Stimulated activated CD4-positive, alpha-beta T cell treated with anti-CD3 and anti-CD28 coated beads, Interleukin-1b, Interleukin-23, amount 100 ng/mL, for 1 hour (primary cell): ENCODE results near the gene OR52D1.

ENCODE experiments used
- DNase-seq, 2 donors: peaks; one replicate each; pipeline ENCODE4 v3.0.0-alpha.2; 2020; ENCODE audit warnings: low read depth in 2 of 2

OR52D1 gene

DNA sequence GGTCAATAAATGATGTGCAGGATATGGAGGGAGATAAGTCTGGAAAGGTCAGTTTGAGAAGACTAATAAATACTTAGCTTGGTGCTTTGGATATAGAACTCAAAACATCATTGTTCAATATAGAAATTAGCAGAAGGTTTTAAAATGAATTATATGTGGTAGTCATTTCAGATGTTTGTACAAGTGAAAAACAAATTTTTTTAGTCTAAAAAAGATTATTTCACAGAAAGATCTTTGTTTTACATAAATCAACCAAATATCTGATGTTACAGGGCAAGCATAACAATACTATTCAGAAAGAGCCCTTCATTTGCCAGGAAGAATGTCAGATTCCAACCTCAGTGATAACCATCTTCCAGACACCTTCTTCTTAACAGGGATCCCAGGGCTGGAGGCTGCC is at the start of gene OR52D1:
OR52D1 (plus strand) TSS at position 301 of the 400 bp plus-strand sequence; CDS start at position 323, 22 bp downstream.
- no peak for DNase-seq

DNA sequence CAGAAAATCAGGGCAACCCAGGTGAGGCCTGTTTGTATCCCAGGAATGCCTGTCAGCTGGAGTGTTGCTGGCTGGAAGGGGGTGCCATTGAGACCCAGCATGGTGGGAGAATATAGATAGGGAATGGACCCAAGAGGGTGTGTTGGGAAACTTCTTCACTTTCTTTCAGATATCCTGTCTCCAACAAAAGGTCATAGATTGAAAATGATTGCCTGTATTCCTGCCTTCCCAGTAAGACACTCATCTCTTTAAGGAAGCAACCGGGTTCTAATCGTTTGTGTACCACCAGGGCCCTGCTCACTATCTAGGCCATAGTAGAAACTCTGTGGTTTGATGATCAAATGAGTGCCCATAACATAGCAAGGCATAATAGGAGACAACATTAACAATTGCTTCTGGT is 47.1 kb upstream of the OR52D1 start, which contains the start of gene OR51I1:
OR51I1 (minus strand) TSS at position 101 of the 400 bp plus-strand sequence; CDS start at position 101, 0 bp downstream.
- DNase-seq, result no peak

DNA sequence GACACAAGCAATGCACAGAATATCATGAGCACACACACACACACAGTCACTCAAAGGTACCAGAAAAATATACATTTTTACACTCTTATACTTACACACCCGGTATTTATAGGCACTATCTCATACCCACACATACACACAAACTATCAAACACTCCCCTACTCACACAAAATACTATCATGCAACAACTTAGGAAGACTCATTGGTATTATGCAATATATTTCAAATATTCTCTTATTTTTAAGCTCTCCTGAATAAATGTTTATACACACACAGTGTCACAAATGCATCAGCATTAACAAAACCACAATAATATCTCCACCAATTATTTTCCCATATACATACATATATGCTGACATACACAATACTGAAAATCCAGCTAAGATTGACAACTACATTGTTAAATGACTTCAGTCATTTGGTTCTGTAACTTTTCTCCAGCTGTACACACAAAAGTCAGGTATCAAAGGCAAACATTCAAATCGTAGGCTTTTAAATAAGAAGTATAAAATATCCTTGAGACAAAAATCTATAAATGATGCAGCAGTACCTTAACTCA is 44.6 kb upstream of the OR52D1 start:
- no peak for DNase-seq

DNA sequence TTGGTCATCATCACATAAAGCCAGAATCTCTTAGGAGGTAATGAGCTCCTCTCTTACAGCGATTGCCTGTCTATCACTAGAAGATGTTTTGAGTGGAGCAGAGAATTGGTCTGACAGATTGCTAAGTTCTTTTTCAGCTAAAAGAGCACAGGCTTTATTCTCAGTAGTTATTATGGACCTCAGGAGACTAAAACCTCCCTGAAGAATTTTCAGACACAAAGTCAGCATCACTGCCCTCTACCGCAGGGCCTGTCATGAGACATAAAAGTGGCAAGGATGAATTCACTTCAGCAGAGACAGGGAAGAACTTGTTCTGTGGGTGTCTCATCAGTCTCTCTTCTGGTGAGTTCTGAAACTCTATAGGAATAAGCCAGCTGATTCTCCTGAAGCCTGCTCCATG is 39.5 kb upstream of the OR52D1 start, which contains the start of gene OR51I2:
OR51I2 (plus strand) TSS at position 301 of the 400 bp plus-strand sequence. CDS start 4,166 bp downstream, outside the sequence.
- no peak for DNase-seq

DNA sequence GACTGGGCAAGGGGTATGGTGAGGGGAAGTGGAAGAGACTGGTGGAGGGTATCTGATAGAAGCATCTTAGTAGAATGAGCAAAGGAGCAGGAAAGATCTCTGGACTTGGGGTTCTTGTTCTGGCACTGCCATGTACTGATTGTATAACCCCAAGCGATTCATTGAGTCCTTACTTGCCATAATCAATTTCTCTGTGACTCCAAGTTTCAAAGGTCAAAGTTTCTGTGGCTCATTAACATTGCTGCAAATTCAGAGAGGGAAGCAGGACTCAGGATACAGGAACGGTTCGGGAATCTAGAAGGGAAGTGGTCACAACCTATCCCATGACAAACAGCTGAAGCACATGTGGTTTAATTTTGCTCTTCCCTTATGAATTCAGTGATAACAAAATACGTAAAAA is 39.1 kb upstream of the OR52D1 start:
- no peak for DNase-seq

DNA sequence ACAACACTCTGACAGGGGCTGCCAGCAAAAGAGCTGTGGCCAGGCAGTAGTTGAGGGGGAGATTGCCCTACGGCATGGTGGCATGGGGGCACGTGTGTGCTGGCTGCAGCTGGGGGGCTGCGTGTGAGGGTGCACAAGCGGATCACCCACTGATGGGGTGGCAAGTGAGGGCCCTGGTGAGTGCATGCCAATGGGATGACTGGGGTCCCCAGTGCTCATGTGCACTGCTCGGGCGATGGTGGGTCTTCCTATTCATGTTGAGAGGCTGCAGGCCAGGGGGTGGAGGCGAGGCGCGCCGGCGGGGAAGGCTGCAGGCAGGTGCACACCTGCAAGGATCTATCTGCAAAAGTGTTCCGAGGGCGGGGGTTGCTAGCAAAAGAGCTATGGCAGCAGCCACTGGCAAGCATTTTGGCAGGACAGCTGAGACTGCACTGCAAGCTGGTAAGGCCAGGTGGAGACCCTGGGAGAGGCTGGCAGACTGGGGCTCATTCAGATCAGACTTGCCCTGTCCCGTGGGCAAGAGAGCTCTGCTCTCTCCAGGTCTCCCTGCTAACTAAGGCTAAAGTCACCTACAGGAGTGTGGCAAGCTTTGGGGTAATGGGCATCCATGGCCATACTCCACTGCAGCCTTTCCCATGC is 27.4 kb upstream of the OR52D1 start:
- no peak for DNase-seq

DNA sequence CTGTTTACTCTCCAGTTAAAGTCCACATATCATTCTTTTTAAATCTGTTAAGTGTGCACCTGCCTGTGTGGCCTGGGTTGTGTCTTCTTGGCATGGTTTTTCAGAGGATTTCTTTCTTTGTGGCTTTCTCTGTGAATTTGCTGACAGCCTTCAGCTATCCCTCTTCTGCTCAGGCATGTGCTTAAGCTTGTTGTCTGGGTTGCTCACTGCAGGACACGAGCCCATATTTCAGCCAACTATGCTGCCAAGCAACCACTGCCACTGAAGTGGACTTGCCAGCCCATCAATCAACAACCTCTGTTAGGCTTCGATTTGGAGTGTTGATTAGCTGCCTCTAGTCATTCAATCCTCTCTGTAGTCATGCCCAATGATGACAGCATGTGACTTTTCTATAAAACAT is 21.0 kb upstream of the OR52D1 start:
- no peak for DNase-seq

DNA sequence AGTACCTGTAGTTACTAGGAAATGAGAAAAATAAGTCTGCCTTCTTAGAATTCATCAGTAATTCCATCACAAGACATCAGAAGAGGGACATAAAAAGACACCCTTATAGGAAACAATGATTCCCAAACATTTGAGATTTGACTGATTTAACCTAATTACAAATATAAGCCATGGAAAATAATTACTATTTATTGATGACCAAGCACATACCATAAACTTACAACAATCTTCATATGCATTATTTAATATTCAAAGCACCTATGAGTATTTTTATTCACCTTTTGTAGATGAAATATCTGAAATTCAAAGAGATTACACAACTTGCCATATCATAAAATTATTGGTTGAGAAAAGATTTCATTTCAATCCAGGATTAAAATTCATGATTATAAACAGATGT is 14.6 kb upstream of the OR52D1 start:
- no peak for DNase-seq

DNA sequence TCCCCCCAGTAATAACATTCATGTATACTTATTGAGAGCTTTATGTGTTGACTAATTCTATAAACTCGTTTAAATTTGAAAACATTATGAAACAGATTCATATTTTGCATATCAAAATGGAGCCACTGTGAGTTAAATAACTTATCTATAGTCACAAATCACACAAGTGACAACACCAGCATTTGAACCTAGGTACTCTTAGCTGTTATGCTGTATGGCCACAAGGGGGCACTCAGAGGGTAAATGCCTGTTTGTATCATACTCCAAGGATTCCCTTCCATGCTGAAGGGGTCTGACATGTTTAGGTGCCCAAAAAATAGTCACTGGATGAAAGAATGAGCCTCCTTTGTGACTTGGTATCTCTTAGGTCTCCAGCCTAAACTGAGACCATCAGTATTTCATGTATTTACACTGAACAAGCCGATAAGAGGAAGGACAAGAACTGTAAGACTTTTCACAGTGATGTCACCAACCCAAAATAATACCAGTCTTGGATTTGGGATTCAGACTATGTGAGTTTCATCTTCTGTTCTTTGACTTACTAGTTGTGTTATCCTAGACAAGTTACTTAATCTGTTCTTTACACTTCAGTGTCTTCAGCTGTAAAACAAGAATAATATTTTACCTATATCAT is 12.2 kb upstream of the OR52D1 start:
- peak; percentile 1 to 6 for DNase-seq

DNA sequence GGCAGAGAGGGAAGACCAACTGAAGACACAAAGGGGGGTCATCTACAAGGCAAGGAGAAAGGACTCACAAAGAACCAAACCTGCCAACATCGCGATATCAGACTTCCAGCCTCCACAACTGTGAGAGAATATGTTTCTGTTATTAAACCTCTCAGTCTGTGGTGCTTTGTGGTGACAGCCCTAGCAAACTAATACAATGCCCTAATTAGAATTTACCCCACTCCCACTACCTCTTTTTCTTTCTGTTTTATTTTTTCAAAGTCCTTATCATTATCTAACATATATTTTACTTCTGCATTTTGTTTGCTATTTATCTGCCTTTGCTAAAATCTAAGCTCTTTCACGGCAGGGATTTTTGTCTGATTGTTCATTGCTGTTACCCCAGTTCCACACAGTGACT is 2.5 kb upstream of the OR52D1 start:
- DNase-seq, result no peak

DNA sequence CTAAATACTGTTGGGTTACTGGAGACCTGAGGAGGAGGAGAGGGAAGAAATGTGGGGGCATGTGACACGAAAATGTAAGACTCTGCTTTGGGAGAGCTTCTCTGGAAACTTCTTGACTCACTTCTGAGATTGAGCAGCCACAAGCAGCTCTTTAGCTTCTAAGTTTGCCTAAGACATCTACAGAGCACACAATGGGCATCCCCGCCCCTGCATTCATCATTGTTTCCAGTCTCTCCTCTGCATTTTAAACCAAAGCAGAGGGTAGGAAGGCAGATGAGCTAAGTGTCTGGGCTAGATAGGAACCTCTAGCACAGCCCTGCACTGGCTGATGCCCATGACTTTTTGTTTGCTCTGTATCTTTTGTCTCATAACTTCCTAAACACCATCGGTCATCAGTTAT is 2.1 kb upstream of the OR52D1 start:
- no peak for DNase-seq

DNA sequence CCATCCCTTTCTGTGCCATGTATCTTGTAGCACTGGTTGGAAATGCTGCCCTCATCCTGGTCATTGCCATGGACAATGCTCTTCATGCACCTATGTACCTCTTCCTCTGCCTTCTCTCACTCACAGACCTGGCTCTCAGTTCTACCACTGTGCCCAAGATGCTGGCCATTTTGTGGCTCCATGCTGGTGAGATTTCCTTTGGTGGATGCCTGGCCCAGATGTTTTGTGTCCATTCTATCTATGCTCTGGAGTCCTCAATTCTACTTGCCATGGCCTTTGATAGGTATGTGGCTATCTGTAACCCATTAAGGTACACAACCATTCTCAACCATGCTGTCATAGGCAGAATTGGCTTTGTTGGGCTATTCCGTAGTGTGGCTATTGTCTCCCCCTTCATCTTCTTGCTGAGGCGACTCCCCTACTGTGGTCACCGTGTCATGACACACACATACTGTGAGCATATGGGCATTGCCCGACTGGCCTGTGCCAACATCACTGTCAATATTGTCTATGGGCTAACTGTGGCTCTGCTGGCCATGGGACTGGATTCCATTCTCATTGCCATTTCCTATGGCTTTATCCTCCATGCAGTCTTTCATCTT is 414 bp downstream of the OR52D1 start:
- DNase-seq, result no peak

DNA sequence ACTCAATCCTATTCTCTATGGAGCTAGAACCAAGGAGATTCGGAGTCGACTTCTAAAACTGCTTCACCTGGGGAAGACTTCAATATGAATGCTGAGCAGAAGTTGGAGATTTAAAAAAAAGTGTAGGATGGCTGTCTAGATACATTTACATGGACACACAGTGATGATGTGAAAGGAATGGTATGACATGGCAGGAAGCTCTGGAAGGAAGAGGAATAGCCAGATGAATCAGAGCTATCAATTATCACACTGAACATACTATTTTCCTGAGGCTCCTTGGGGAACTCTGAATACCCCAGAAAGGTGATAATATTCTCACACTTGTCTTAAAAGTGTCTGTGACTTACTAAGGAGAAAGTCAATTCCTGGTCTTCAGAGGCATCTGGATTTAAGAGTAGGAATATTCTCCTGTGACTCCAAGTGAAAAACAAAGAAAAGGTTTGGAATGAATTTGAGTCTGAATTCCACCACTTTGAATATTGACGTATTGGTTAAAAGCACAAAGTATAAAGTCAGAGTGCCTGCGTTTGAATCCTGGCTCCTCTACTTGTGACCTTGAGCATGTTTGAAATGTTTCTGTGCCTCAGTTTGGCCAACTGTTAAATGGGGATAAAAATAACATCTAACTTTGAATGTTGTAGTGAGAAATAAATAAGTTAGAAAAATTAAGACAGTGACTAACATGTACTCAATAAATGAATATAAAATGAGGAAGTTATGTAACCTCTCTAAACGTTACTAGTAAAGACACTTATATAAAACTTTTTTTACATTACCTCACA is 1.3 kb downstream of the OR52D1 start:
- DNase-seq, result no peak

DNA sequence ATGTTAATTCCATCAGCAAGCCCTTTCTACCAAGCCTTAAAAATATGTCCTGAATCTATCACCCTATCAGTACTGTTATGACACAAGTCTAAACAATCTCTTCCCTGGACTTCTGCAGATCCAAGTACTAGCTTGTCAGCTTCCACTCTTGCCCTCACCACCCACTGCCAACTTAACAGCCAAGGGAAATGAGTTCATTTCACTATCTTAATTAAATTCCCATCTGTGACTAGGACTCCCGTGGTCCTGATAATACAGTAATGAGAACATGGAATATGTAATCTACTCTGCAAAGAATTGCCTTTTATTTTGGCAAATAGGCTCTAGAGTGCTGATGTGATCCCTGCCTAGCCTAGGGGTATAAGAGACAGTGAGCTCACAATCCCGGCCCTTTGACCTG is 11.2 kb downstream of the OR52D1 start:
- DNase-seq, result no peak

DNA sequence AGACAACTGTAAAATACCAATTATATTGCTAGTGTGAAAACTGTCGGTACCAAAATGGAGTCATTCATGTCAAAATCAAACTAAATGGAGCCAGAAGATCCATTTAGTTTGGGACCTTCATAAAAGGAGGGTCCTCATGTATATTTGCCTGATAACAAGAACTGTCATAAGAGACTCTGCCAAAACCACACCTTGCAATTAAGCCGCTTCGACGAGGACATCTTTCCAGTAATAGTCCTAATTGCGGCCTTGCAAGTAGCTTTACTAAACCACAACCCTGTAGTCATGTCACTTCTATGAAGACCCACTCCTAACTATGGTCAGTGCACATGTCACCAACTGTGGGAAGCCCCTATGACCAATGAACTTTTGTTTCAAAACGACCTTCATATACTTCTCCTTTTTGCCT is 11.9 kb downstream of the OR52D1 start:
- no peak for DNase-seq

DNA sequence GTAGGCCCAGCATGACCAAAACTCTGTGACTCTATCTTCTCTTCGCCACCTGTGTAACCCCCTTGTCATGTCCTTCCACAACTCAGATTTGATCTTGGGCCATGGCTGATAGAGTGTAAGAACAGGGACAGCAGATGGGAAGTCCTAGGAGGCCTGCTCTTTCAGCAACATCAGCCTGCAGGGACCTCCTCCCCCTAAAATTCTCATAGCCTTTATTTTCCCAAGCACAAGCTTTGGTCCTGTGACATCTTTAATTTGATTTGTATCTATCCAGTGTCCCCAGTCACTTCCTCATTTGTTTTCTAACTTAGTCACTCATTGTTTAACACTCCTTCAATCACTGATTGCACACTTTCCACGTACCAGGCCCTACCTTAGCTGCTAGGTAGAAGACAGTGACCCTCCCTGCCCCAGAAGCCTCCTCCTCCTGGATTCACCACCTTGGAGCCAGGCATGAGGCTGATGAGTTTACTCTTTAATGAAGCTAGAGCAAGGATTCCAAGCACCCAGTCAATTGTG is 16.0 kb downstream of the OR52D1 start:
- DNase-seq, result no peak

DNA sequence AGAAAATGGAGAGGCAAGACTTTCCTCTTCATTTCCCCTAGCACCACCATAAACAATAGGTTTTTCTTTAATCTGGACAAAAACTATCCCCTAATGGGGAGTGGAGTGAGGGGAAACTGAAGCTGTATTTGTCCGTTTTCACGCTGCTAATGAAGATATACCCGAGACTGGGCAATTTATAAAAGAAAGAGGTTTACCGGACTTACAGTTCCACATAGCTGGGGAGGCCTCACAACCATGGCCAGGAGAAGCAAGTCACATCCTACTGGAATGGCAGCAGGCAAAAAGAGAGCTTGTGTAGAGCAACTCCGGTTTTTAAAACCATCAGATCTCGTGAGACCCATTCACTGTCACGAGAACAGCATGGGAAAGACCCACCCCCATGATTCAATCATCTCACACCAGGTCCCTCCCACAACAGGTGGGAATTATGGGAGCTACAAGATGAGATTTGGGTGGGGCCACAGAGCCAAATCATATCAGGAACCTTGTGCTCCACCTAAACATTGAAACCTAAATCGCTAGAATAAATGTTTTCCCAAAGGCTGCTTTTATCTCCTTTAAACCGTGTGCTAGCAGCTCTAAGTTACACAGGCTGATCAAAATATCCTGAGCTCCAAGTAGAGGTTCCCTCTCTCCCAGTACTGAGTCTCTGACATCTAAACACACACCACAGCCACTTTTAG is 17.0 kb downstream of the OR52D1 start:
- DNase-seq, result no peak

DNA sequence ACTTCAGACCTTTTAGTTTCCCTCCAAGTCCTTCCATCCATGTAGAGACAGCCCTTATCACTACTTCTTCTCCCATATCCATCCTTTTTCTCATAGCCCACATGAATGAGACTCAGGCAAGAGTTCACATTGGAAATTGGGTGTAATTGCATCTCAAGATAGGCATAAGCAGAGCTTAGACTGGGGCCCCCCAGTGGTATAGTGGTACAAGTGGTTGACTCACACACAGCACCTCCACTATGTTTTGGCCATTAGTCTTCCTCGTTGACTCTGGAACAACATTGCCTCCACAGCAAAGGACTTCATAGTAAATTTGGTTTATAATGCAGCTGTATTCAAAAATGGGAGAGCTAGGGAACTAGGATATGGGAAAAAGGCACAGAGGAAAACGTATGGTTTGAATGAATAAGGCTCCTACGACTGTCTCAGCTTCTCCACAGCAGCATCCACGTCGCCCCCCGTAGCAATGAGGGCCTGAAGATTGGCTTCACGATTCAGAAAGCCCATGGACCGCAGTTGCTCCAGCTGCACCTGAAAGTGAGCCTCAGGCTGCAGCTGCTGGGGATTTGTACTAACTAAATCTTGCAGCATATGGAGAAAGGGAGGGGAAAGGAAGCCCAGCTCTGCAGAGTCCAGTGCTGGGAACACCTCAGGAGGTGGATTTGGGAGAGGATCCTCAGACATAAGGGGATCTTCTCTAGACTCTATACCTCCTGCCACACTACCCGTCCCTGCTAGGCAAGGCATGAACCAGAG is 18.9 kb downstream of the OR52D1 start:
- DNase-seq, result no peak

DNA sequence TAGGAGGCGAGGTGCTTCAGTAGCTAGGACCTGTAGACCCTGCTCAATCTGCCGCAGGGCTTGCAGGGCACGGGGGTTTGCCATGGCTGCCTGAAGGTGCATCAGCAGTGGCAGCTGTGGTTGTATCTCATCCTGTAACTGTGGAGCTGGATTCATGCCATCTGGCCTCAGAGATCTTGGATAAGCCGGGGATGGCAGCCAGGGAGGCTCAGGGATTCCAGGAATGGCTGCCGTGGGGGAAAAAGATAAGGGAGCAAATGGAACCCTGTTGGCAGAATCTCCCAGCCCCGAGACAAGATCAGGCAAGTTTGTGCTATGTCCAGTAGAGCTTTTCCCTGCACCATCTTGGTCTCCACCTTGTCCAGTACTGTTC is 19.4 kb downstream of the OR52D1 start:
- DNase-seq, result no peak

DNA sequence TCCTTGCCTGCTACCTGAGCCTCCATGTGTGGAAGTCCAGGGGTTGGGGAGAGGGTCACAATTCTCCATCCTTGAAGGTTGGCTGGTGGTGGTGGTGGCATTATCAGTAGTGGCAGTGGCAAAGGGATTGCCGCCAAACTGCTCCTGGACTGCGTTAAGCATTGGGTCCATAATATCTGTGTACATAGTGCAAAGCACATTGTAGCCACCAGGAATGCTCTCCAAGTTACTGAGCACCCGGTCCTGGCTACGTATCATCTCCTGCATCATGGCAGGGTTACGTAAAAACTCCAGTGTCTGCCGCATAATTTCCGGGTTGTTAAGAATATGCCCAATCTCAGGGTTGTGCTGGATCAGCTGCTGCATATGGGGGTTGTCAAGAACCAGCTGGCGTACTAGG is 20.1 kb downstream of the OR52D1 start:
- no peak for DNase-seq

DNA sequence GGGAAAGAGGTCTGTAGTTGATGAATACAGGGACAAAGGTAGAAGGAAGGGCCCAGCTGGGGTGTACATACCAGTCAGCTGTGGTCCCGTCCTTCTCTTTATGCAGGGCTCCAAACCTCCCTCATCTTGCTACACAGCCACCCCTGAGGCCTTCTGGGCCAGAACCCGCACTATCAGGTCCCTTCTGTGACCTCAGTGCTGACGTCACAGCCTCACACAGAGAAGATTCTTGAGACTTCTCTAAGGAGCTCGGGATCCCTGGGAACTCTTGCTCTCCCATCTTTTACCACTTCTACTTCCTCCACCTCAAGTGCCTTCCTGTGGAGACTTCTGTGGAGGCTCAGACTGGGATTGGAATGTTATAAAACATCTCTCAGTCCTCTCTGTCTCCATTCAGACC is 21.3 kb downstream of the OR52D1 start, which contains the start of gene UBQLN3:
UBQLN3 (minus strand) TSS at position 155 of the 400 bp plus-strand sequence. CDS start 399 bp downstream, outside the sequence.
- DNase-seq, result no peak
